Suprapubic skin (tissue), 4 donors: ENCODE measurements around the gene FLAD1. TPM values are rescaled to one million over a fixed set of nuclear protein-coding genes. Genes with fewer than 3 reads are reported as not detected.

Experiments
- DNase-seq, 2 donors: peaks; one replicate each; pipeline ENCODE4 v3.0.0-alpha.2; 2019; ENCODE audit warnings: low spot score in 2 of 2
- H3K27ac ChIP-seq: fragments of 200-600 bp; sonication (generic); one replicate; pipeline ENCODE4 v1.5.1; 2019
- H3K27me3 ChIP-seq: fragments of 200-600 bp; sonication (generic); one replicate; pipeline ENCODE4 v1.5.1; 2019
- H3K36me3 ChIP-seq: fragments of 200-600 bp; sonication (generic); one replicate; pipeline ENCODE4 v1.5.1; 2019
- H3K4me1 ChIP-seq: fragments of 200-600 bp; sonication (generic); one replicate; pipeline ENCODE4 v1.5.1; 2019
- H3K4me3 ChIP-seq: fragments of 200-600 bp; sonication (generic); one replicate; pipeline ENCODE4 v1.5.1; 2019; ENCODE audit warnings: mild to moderate bottlenecking
- H3K9me3 ChIP-seq: fragments of 200-600 bp; sonication (generic); one replicate; pipeline ENCODE4 v1.5.1; 2019
- EP300 ChIP-seq: sonication (generic); formaldehyde crosslinking; IDR thresholded peaks from one replicate; pipeline ENCODE4 v1.6.1; 2017; ENCODE audit warnings: antibody characterized with exemption
- POLR2A ChIP-seq, 2 donors: fragments of 450-650 bp; IDR thresholded peaks; one replicate each; pipeline ENCODE4 v1.6.1; 2017; ENCODE audit warnings: antibody characterized with exemption in 2 of 2, mild to moderate bottlenecking in 2 of 2, moderate library complexity in 2 of 2
- POLR2AphosphoS5 ChIP-seq, 3 donors: sonication (generic); formaldehyde crosslinking; IDR thresholded peaks; one replicate each; pipeline ENCODE4 v1.6.1; 2017; ENCODE audit warnings: antibody characterized with exemption in 3 of 3
- WGBS: methylation state at CpG from one replicate; pipeline ENCODE4 v1.1.5; 2018; 5-methylcytosine and 5-hydroxymethylcytosine counted together
- total RNA-seq, 4 donors: library from RNA; depleted of rRNA; stranded (reverse); fragments of >200 nt; gene quantifications; one replicate each; pipeline ENCODE4 v1.1.0, GENCODE V29; 2016
- TF ChIP-seq, protein P1 (sequence below), 2 donors: fragments of 200-600 bp in 1 of 2; fragments of 450-650 bp in 1 of 2; sonication (generic) in 1 of 2; IDR thresholded peaks; one replicate each; pipeline ENCODE4 v1.5.1; 2016 to 2019; ENCODE audit warnings: antibody characterized with exemption in 2 of 2, mild to moderate bottlenecking in 1 of 2, moderate library complexity in 1 of 2

Gene FLAD1
- total RNA-seq, 4 donors from 2014 or later, result 42.0 to 59.7 (median 52.3) TPM

DNA sequence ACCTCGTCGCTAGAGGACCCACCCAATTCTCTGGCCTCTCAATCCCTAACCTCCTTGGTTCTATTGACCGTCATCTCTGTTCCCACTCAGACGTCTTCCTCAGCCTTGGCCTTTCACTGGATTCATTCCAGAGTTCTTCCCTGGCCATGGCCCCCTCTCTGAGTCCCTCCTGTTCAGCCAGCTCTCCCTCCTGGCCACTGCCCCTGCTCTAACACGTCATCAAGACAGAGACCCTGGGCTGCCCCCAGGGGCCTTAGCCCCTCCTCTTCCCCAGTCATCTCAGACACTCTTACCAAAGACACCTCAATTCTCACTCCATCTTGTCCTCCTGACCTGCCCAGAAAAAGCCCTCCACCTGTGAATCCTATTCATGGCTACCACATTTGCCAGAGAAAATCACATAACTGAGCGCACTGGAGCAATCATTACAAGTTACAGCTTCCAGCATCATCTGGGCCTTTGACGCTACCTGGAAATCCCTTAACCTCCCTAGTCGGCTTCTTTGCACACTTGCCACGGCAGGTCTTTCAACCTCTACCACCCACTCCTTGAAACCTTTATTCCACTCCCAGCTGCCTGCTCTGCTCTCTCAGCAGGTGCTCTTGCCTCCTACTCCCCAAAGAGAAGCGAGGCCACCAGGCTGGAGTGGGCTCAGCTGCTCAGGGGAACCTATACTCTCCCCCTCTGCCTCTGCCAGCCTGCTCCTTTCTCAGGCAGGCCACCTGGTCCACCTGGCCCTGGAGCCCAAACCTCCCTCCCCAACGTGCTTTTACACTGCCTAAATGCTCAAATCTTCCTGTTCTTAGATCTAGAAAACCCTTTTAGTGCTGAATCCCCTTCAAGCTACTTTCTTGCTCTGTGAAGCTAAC is 36.5 kb downstream of the FLAD1 start:
- 64% methylated on average over 11 of the region's 11 CpGs for WGBS
- Histone ChIP-seq H3K9me3 (no peaks in the 10 kb centered on the region), H3K27ac (peak overlapping the region; percentile 94), H3K27me3 (no peaks in the 10 kb centered on the region), H3K4me3 (no peak overlapping the region), H3K36me3 (peaks cover 17% of the 10 kb centered on the region), H3K4me1 (peaks cover 72% of the 10 kb centered on the region)
- TF ChIP-seq EP300, result no peak
- TF ChIP-seq POLR2AphosphoS5 (IDR thresholded peaks at IDR 0.05), result no peak
- TF ChIP-seq POLR2A (IDR thresholded peaks at IDR 0.05), result no peak
- TF ChIP-seq, protein P1, sequence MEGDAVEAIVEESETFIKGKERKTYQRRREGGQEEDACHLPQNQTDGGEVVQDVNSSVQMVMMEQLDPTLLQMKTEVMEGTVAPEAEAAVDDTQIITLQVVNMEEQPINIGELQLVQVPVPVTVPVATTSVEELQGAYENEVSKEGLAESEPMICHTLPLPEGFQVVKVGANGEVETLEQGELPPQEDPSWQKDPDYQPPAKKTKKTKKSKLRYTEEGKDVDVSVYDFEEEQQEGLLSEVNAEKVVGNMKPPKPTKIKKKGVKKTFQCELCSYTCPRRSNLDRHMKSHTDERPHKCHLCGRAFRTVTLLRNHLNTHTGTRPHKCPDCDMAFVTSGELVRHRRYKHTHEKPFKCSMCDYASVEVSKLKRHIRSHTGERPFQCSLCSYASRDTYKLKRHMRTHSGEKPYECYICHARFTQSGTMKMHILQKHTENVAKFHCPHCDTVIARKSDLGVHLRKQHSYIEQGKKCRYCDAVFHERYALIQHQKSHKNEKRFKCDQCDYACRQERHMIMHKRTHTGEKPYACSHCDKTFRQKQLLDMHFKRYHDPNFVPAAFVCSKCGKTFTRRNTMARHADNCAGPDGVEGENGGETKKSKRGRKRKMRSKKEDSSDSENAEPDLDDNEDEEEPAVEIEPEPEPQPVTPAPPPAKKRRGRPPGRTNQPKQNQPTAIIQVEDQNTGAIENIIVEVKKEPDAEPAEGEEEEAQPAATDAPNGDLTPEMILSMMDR (IDR thresholded peaks at IDR 0.05), result no peak
- no peak for DNase-seq

DNA sequence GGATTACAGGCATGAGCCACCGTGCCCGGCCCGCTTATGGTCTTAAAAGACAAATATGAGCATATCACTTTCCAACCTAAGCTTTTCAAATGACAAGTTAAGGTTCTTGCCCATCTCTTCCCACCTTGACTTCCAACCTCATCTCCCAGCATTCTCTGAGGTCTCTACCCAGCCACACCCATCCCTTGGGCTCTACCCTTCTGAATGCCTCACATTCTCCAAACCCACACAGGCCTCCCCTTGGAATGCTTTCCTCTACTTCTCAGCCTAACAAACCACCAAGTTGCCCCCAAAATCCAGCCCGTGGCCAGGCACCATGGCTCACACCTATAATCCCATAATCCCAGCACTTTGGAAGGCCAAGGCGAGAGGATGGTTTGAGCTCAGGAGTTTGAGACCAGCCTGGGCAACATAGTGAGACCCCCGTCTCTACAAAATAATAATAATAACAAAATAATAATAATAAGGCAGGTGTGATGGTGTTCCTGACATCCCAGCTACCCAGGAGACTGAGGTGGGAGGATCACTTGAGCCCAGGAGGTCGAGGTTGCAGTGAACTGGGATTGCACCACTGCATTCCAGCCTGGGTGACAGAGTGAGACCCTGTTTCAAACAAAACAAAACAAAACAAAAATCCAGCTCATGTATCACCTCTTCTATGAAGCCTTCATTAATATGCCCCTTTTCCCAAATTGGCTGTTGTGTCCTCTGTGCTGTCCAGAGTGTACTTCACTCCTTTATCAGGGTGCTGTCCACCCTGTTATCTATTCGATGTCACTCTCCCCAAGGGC is 39.2 kb downstream of the FLAD1 start:
- Histone ChIP-seq H3K27me3 (no peaks in the 10 kb centered on the region), H3K36me3 (no peaks in the 10 kb centered on the region), H3K4me1 (peaks cover 45% of the 10 kb centered on the region), H3K9me3 (no peaks in the 10 kb centered on the region), H3K27ac (no peak overlapping the region), H3K4me3 (no peak overlapping the region)
- no peak for TF ChIP-seq POLR2A (IDR thresholded peaks at IDR 0.05)
- no peak for TF ChIP-seq EP300
- TF ChIP-seq, protein P1 (IDR thresholded peaks at IDR 0.05), result no peak
- TF ChIP-seq POLR2AphosphoS5 (IDR thresholded peaks at IDR 0.05), result no peak
- no peak for DNase-seq
- WGBS, result 75% methylated on average over 8 of the region's 8 CpGs

DNA sequence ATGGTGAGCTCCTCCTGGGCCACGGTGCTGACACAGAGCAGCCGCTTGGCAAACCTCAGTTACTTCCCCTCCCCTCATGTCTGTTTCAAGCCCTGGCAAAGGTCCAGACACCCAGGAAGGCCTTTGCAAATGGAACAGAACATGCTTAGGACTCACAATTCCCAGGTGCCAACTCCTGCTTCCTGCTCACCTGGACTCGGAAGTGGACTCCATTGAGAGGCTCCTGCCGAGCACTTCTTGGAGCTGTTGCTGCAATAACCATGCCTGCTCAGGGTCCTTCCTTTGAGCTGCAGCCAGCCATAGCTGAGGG is 39.7 kb downstream of the FLAD1 start:
- no peak overlapping the region for H3K27ac ChIP-seq

DNA sequence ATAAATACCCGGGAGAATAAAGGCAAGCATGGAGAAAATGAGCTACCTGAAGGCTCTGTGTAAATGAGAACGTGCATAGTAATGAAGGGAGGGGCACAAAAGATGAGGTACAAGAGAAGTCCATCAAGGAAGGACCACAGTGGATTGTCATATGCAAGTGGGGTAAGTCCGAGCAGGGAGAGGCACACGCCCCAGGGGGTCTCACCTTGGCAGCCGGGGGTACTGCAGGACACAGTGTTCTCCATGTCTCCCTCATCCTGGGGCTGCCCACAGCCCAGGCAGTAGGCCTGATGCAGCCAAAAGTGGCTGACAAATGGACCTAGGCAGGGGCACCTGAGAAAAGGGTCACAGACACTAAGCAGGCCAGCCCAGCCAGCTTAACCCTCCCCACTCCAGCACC is 40.5 kb downstream of the FLAD1 start:
- no peak for DNase-seq
- Histone ChIP-seq H3K9me3 (no peaks in the 10 kb centered on the region), H3K27me3 (no peaks in the 10 kb centered on the region), H3K4me1 (peaks cover 33% of the 10 kb centered on the region), H3K4me3 (no peak overlapping the region), H3K36me3 (no peaks in the 10 kb centered on the region), H3K27ac (no peak overlapping the region)
- TF ChIP-seq EP300 (no peak), POLR2A (IDR thresholded peaks at IDR 0.05) (no peak), POLR2AphosphoS5 (IDR thresholded peaks at IDR 0.05) (no peak)
- TF ChIP-seq, protein P1 (IDR thresholded peaks at IDR 0.05), result no peak
- WGBS, result 64% methylated on average over 5 of the region's 5 CpGs

More for the DNA sequence above, 39.7 kb downstream of the FLAD1 start:
- peaks cover 40% of the 10 kb centered on the region for H3K4me1 ChIP-seq
- TF ChIP-seq POLR2A (IDR thresholded peaks at IDR 0.05) (no peak), EP300 (no peak), POLR2AphosphoS5 (IDR thresholded peaks at IDR 0.05) (no peak)
- TF ChIP-seq, protein P1 (IDR thresholded peaks at IDR 0.05), result no peak
- no peaks in the 10 kb centered on the region for H3K36me3 ChIP-seq
- H3K9me3 ChIP-seq, result no peaks in the 10 kb centered on the region
- no peak for DNase-seq
- H3K4me3 ChIP-seq, result no peak overlapping the region
- 47% methylated on average over 4 of the region's 4 CpGs for WGBS
- no peaks in the 10 kb centered on the region for H3K27me3 ChIP-seq

DNA sequence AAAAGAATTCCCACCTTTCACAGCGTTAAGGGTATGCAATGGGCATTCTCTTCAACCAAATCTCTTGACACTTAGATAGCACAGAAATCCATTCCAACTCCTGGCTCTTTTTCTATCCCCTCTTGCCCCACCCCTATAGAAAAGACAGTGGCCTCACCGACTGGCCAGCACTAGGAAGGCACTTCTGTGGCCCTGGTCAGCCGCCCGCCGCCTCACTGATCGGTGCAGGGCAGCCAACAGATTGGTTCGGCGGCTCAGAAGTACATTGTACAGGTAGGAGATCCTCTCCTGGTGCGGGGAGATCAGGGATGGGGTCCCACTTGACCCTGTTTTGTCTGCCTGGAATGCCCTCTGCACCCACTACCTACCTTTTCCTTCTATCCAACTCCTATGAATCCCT is 41.2 kb downstream of the FLAD1 start:
- H3K4me3 ChIP-seq, result no peak overlapping the region
- no peak for DNase-seq
- H3K4me1 ChIP-seq, result peaks cover 26% of the 10 kb centered on the region
- H3K27ac ChIP-seq, result no peak overlapping the region
- H3K36me3 ChIP-seq, result no peaks in the 10 kb centered on the region
- TF ChIP-seq POLR2AphosphoS5 (IDR thresholded peaks at IDR 0.05) (no peak), POLR2A (IDR thresholded peaks at IDR 0.05) (no peak), EP300 (no peak)
- TF ChIP-seq, protein P1 (IDR thresholded peaks at IDR 0.05), result no peak
- H3K9me3 ChIP-seq, result no peaks in the 10 kb centered on the region
- no peaks in the 10 kb centered on the region for H3K27me3 ChIP-seq
- 95% methylated on average over 9 of the region's 9 CpGs for WGBS
